Stimulated activated CD4-positive, alpha-beta T cell treated with anti-CD3 and anti-CD28 coated beads, Interleukin-1b, Interleukin-23, amount 100 ng/mL, for 48 hours (primary cell): ENCODE data around the gene LECT2.
A peak's percentile ranks its signal among the peaks of the same experiment; 100 is the strongest.

Source experiments
- DNase-seq: peaks from one replicate; pipeline ENCODE4 v3.0.0-alpha.2; 2020

The LECT2 gene

GRCh38 chr5:135977375-135977928, 22.7 kb upstream of the LECT2 start:
- peak; percentile 42 for DNase-seq

GRCh38 chr5:135976216-135976615, 21.4 kb upstream of the LECT2 start:
- no peak for DNase-seq

DNA sequence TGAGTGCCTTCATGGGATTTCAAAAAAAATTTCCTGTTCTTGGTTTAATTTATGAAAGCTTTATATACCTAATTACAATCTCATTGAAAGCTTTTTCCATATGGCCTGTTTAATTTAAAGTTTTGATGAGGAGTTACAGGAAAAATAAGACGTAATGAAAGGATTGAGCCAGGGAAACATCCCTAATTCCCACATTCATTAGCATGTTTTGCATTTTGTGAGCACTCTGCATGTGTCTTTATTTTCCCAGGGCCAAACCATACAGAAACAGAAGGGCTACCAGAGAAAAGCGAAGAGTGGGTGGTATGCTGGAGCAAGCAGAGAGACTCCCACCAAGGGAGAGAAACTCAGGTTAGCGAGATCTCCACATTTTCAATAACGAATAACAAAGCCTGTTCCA, 20.3 kb upstream of the LECT2 start:
- DNase-seq, result no peak

DNA sequence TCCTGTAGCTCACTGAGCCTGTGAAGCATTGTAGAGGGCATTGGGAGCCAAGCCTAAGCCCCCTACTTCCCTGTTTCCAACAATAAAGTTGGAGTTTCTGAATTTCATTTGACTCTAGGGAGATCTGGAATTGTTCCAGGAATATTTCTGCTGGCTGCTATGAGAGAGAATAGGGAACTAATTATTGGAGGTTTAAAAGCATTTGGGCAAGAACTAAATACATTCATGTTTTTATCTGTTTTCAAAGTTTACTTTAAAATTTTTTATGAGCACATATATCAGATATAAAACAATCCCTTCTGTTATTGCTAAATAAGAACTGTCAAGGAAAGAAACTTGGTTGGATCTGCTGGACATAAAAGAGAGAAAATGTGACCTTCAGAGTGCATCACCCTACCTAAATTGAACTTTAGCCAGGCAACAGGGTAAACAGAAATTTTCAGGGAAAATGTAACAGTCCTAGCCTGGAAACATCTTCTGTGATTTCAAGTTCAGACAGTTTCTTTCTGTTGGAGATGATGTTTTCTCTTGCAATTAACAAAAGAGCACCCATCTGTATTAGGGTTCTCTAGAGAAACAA, 19.3 kb upstream of the LECT2 start:
- DNase-seq, result no peak

GRCh38 chr5:135973323-135974020, 18.7 kb upstream of the LECT2 start:
- DNase-seq, result no peak

GRCh38 chr5:135971701-135972100, 16.9 kb upstream of the LECT2 start:
- DNase-seq, result no peak

DNA sequence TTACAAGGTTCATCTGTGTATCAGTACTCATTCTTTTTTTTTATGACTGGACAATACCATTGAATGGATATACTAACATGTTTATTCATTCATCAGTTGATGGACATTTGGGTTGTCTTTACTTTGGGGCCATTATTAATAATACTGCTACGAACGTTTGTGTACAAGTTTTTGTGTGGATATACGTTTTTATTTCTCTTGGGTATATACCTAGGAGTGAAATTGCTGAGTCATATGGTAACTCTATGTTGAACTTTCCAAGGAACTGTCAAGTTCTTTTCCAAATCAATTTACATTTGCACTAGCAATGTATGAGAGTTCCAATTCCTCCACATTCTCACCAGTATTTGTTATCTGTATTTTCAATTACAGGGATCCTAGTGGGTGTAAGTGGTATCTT, 12.0 kb upstream of the LECT2 start:
- no peak for DNase-seq

GRCh38 chr5:135966165-135966564, 11.4 kb upstream of the LECT2 start:
- no peak for DNase-seq

DNA sequence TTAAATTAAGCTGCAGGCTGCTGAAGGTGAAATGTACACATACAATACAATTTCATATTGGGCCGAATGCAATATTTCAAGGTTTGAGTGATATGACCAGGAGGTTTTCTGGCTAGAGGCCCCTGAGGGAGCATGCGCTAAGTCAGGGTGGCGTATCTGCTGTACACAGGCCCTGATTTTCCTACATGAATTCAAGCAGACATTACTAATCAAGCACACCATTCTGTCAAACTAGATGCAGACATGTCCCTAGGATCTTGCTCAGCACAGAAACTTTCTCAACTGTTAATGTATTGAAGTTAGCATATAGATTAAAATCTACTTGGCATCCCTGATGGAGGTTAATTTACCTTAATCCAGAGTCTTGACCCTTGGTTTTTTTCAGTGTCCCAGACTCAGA, 10.7 kb upstream of the LECT2 start:
- DNase-seq, result no peak

- no peak for DNase-seq
These were observed 10.0 kb upstream of the LECT2 start for GRCh38 chr5:135964670-135965320.

GRCh38 chr5:135955525-135955924, 742 bp upstream of the LECT2 start:
- no peak for DNase-seq

- no peak for DNase-seq
These were observed 933 bp downstream of the LECT2 start for GRCh38 chr5:135953850-135954249.

DNA sequence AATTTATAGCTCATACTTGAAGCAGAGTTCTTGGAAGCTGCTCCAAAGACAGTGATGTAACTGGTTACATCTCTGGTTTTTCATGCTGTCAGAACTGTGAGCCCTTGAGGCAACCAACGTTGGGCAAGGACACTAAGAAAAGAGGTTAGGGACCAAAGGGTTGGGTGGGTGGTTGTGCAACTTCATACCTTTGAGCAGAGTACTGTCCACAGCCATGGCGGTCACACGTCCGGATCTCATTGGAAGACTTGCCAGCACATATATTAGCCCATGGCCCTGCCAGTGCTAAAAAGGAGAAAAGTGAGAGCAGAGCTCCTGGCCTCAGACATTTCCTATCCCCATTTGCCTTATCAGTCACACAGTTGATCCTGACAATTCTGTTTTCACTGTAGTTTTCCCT, 2.1 kb downstream of the LECT2 start:
- no peak for DNase-seq

GRCh38 chr5:135951807-135952206, 3.0 kb downstream of the LECT2 start:
- DNase-seq, result no peak

GRCh38 chr5:135951257-135951656, 3.5 kb downstream of the LECT2 start:
- no peak for DNase-seq

- DNase-seq, result no peak
These were observed 4.2 kb downstream of the LECT2 start for GRCh38 chr5:135950611-135951010.

GRCh38 chr5:135944967-135945560, 9.7 kb downstream of the LECT2 start:
- no peak for DNase-seq

GRCh38 chr5:135944564-135944963, 10.2 kb downstream of the LECT2 start:
- no peak for DNase-seq

- DNase-seq, result no peak
These were observed 12.5 kb downstream of the LECT2 start for GRCh38 chr5:135942202-135942771.

DNA sequence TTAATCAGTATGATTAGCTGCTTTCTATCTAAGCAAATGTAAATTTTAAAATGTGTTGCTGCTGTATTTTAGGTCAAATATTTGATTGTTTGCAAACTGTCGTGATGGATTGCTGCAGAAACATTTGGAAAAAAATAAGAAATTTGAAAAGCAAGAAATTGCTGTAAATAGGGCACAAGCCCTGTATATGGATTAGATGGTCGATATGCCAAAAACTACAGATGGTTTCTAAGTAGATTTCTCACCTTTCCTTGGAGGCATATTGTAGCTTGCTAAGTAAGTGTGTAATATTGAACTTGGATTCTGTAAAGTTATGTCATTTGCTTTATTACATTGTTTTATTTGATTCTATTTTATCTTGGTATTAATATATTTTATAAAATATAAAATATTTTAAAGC, 13.1 kb downstream of the LECT2 start:
- DNase-seq, result no peak

- no peak for DNase-seq
These were observed 17.4 kb downstream of the LECT2 start for GRCh38 chr5:135937245-135937911.

- no peak for DNase-seq
These were observed 19.8 kb downstream of the LECT2 start for GRCh38 chr5:135934939-135935338.

- DNase-seq, result no peak
These were observed 23.9 kb downstream of the LECT2 start for GRCh38 chr5:135930949-135931295.
